AG04449 (cell line): ENCODE results near the gene CACNA1A.
"Not testable (repeated sequence)": the region's sequence is repeated elsewhere in the genome, so short reads cannot be mapped to it uniquely, and the experiment has no call there.

Experiments used
- CTCF ChIA-PET: fragments of 350-600 bp; formaldehyde crosslinking; extraction: SDS; loops from one replicate; lab custom pipeline; 2021; ENCODE audit warnings: antibody characterized with exemption; lab: Yijun Ruan, JAX
- POLR2A ChIA-PET: fragments of 400-600, 350-600 bp; formaldehyde crosslinking; extraction: SDS; loops from one replicate; lab custom pipeline; 2020; ENCODE audit warnings: antibody characterized with exemption, inconsistent platforms; lab: Yijun Ruan, JAX
- DNase-seq: peaks from one replicate; pipeline ENCODE4 v3.0.0-alpha.2; 2010; ENCODE audit warnings: low read depth, low spot score
- H3K4me3 ChIP-seq: 2 replicates; pipeline ENCODE4 v1.5.1; 2011; ENCODE audit warnings: low read depth, mild to moderate bottlenecking, control low read depth, low read length
- TF ChIP-seq, protein P1 (sequence below): IDR thresholded peaks from one replicate; pipeline ENCODE4 v1.5.1; 2011; ENCODE audit warnings: mild to moderate bottlenecking, moderate library complexity, low read length, control low read depth, inconsistent platforms; ENCODE audit not compliant: insufficient read depth; ENCODE audit errors: missing control alignments

CACNA1A gene

DNA sequence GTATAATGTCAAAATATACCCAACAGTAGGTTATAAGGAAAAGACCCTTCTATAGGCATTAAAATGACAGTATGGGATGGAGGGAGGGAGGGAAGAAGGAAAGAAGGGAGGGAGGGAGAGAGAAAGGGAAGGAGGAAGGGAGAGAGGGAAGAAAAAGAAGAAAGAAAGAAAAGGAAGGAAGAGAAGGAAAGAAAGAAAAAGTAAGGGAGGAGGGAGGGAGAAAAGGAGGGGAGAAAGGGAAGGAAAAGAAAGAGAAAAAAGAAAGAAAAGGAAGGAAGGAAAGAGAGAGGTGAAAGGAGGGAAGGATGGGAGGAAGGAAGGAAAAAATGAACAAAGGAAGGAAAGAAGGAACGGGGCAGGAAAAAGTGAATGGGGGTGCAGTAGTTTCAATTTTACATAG, 35.3 kb upstream of the CACNA1A start:
- CTCF ChIA-PET, result no interaction called here
- no peak overlapping the region for H3K4me3 ChIP-seq
- POLR2A ChIA-PET, result no interaction called here
- no peak for DNase-seq
- TF ChIP-seq, protein P1, sequence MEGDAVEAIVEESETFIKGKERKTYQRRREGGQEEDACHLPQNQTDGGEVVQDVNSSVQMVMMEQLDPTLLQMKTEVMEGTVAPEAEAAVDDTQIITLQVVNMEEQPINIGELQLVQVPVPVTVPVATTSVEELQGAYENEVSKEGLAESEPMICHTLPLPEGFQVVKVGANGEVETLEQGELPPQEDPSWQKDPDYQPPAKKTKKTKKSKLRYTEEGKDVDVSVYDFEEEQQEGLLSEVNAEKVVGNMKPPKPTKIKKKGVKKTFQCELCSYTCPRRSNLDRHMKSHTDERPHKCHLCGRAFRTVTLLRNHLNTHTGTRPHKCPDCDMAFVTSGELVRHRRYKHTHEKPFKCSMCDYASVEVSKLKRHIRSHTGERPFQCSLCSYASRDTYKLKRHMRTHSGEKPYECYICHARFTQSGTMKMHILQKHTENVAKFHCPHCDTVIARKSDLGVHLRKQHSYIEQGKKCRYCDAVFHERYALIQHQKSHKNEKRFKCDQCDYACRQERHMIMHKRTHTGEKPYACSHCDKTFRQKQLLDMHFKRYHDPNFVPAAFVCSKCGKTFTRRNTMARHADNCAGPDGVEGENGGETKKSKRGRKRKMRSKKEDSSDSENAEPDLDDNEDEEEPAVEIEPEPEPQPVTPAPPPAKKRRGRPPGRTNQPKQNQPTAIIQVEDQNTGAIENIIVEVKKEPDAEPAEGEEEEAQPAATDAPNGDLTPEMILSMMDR, result no peak

DNA sequence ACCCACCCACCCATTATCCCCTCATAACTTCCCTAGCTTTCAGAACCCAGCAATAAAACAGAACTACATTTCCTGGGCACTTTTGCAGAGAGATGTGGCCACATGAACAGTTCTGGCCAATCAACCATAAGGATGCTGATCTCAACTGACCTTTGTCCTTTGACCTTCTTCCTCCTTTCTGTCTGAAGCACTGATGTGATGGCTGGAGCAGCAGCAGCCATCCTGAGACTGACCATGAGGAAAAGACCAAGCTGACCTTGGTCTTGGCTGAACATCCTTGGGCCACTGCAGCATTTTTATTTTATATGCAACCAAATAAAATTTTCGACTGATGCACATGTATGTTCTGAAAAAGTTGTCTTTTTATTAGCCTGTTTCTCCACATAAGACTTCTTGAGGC, 33.1 kb upstream of the CACNA1A start:
- H3K4me3 ChIP-seq, result no peak overlapping the region
- TF ChIP-seq, protein P1, result no peak
- no peak for DNase-seq
- CTCF ChIA-PET, result interaction anchor here (0.8 to 1.7 kb wide), 2 partner anchors 50 to 262 kb away, joined by 3 to 7 read pairs; no protein-coding TSS in a partner anchor
- POLR2A ChIA-PET, result no interaction called here

DNA sequence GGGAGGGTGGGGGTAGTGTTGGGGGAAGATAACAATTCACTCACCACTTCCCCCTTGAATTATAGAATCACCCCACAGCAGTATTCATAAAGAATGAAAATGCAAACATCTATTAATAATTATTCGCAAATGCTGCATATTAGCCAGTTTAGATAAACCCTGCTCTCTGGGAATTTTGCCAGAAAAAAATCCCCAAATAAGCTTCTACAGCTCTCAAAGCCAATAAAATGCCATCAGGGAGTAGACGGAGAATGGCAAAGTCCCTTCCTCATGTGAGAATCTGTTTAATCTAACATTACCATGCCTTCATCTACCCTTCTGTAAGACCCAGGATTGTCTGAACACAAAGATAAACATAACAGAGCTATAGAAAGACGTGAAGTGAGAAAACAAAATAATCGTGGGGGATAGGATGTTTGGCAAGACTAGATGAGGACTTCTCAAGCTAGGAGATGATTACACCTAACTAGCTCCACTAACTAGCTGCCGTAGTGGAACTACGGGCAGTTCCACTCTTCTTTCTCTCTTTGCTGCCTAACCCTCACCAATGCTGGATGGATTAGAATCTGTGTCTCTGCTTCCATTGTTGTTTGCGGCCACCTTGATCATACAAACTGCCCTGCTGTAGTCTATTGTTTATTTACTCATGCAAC, 32.4 kb upstream of the CACNA1A start:
- DNase-seq, result no peak
- CTCF ChIA-PET, result interaction anchor here (0.8 to 1.7 kb wide), 2 partner anchors 51 to 261 kb away, joined by 3 to 7 read pairs; no protein-coding TSS in a partner anchor
- TF ChIP-seq, protein P1, result no peak
- POLR2A ChIA-PET, result no interaction called here
- no peak overlapping the region for H3K4me3 ChIP-seq

DNA sequence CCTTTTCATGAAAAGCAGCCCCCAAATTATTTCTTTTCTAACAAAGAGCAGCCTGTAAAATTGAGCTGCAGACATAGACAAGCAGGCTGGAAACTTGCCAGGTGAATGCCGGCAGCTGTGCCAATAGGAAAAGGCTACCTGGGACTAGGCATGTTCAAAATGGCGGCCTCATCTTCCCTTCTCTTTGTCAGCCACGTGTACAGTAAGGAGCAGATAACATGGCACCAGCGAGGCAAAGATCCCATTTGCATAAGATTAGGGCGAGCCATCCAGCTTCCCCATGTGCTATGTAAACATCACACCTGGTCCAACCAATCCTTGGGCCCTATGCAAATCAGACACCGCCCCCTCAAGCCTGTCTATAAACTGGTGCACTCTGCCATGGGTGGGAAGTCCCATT, 31.2 kb upstream of the CACNA1A start:
- CTCF ChIA-PET, result interaction anchor here (0.7 to 1.0 kb wide), 2 partner anchors 52 to 107 kb away, joined by 3 read pairs; no protein-coding TSS in a partner anchor
- TF ChIP-seq, protein P1, result no peak
- no peak for DNase-seq
- POLR2A ChIA-PET, result interaction anchor here (0.6 kb wide), 1 partner anchor 346 kb away, joined by 3 read pairs; no protein-coding TSS in a partner anchor
- H3K4me3 ChIP-seq, result no peak overlapping the region

DNA sequence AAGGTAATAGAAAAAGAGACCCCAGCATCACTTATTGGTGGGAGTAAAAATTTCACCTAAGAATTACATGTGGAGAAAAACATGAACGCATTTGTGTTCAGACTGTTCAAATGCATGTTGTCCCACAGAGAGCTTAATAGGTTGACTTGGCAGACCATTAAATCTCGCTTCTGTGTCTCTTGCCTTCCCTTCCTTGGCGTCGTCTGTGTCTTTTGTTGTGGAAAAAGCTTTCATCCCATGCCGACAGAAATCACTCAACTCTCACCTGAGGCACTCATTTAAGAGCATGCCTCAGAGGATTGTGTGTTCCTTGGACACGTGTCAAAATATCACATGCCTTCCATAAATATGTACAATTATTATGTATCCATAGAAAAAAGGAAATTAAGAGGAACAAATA, 24.4 kb upstream of the CACNA1A start:
- ChIA-PET POLR2A (no interaction called here), CTCF (no interaction called here)
- DNase-seq, result no peak
- no peak overlapping the region for H3K4me3 ChIP-seq
- TF ChIP-seq, protein P1, result no peak

DNA sequence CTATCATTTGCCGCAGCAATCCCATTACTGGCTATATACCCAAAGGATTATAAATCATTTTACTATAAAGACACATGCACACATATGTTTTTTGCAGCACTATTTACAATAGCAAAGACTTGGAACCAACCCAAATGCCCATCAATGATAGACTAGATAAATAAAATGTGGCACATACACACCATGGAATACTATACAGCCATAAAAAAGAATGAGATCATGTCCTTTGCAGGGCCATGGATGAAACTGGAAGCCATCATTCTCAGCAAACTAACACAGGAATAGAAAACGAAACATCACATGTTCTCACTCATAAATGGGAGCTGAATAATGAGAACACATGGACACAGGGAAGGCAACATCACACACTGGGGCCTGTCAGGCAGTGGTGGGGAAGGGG, 23.4 kb upstream of the CACNA1A start:
- H3K4me3 ChIP-seq, POLR2A ChIA-PET, DNase-seq, CTCF ChIA-PET: not testable (repeated sequence)
